HG02840 (cell line): ENCODE measurements around the gene PDPN.

Experiments
- ATAC-seq: cut with Tn5 transposase; IDR thresholded peaks from one replicate; pipeline ENCODE4 v1.9.1; 2021; ENCODE audit warnings: mild to moderate bottlenecking, moderate library complexity, moderate number of reproducible peaks; ENCODE audit not compliant: unreplicated experiment, low FRiP score

The PDPN gene

GRCh38 chr1:13576926-13577325 is 6.7 kb upstream of the PDPN start:
- ATAC-seq = no peak

GRCh38 chr1:13577846-13578245 is 5.8 kb upstream of the PDPN start:
- no peak for ATAC-seq

GRCh38 chr1:13581446-13581845 is 2.2 kb upstream of the PDPN start:
- ATAC-seq = no peak

GRCh38 chr1:13582713-13583443 is 754 bp upstream of the PDPN start:
- ATAC-seq = no peak

GRCh38 chr1:13583966-13584791 is 547 bp downstream of the PDPN start:
- ATAC-seq = no peak

- no peak for ATAC-seq
Observed at GRCh38 chr1:13584876-13585611, 1.4 kb downstream of the PDPN start.

GRCh38 chr1:13585612-13585991 is 2.0 kb downstream of the PDPN start:
- ATAC-seq = no peak

GRCh38 chr1:13586001-13586400 is 2.4 kb downstream of the PDPN start:
- no peak for ATAC-seq

- ATAC-seq = no peak
Observed at GRCh38 chr1:13587256-13588030, 3.8 kb downstream of the PDPN start.

- no peak for ATAC-seq
Observed at GRCh38 chr1:13588946-13589796, 5.5 kb downstream of the PDPN start.

GRCh38 chr1:13590486-13590885 is 6.9 kb downstream of the PDPN start:
- ATAC-seq = no peak

GRCh38 chr1:13593511-13594131 is 10.0 kb downstream of the PDPN start:
- no peak for ATAC-seq

- ATAC-seq = no peak
Observed at GRCh38 chr1:13595411-13595810, 11.8 kb downstream of the PDPN start.

GRCh38 chr1:13597166-13597565 is 13.5 kb downstream of the PDPN start:
- ATAC-seq = no peak

- no peak for ATAC-seq
Observed at GRCh38 chr1:13600762-13601453, 17.3 kb downstream of the PDPN start.

GRCh38 chr1:13604176-13604575 is 20.5 kb downstream of the PDPN start:
- no peak for ATAC-seq

GRCh38 chr1:13604721-13605120 is 21.1 kb downstream of the PDPN start:
- no peak for ATAC-seq

- ATAC-seq = no peak
Observed at GRCh38 chr1:13605159-13605558, 21.5 kb downstream of the PDPN start.

- ATAC-seq = no peak
Observed at GRCh38 chr1:13607002-13607401, 23.4 kb downstream of the PDPN start.
